Stimulated activated CD4-positive, alpha-beta T cell treated with anti-CD3 and anti-CD28 coated beads, Interleukin-12 subunit alpha, Interleukin-12 subunit beta, amount 100 ng/mL, for 24 hours (primary cell): ENCODE data around the gene ANP32A.

Experiments used
- DNase-seq, 2 experiments: peaks; one replicate each; pipeline ENCODE4 v3.0.0-alpha.2; 2020; ENCODE audit warnings: low read depth in 2 of 2

The ANP32A gene

GRCh38 chr15:68797599-68798345 is 22.9 kb downstream of the ANP32A start:
- no peak for DNase-seq

DNA sequence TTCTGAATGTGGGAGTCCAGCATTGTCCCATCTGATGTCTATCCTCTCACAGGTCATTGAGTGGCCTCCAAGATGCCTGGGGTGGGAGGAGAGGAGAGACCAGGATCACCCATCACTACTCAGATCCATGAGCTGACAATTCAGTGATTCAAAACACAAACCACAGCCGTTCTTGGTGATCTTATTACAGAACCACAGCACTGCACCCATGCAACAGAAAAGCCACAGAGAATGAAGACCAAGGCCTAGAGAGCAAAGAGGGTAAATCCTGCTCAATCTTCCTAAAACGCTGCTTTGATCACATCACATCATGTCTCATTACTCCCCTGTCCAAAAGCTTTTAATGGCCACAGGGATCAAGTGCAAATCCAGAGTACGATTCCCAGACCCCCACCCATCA is 23.5 kb downstream of the ANP32A start:
- peak in 1 of 2 experiments; percentile 11 for DNase-seq

- no peak for DNase-seq
Observed at GRCh38 chr15:68796576-68796975, 24.1 kb downstream of the ANP32A start.

GRCh38 chr15:68795298-68795848 is 25.3 kb downstream of the ANP32A start:
- DNase-seq = peak; percentile 42 to 62

GRCh38 chr15:68794863-68795262 is 25.8 kb downstream of the ANP32A start:
- DNase-seq = no peak

GRCh38 chr15:68794307-68794706 is 26.4 kb downstream of the ANP32A start:
- DNase-seq = no peak

DNA sequence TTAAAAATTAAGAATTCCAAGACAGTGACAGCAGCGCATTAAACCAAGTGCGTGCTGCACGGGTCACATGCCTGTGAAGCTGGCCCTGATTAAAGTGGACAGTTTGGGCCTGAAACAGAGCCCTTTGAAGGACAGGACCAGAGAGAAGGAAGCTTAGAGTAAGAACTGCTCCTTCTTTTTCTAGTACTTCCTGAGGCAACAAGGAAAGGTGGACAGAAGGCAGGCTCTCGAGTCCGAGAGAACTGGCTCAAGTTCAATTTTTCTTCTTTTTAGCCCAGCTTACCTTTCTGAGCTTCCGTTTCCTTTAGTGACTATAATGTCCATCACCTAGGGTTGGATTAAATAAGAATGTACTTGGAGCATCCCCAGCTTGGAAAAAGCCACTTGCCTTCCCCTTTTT is 26.9 kb downstream of the ANP32A start:
- no peak for DNase-seq

DNA sequence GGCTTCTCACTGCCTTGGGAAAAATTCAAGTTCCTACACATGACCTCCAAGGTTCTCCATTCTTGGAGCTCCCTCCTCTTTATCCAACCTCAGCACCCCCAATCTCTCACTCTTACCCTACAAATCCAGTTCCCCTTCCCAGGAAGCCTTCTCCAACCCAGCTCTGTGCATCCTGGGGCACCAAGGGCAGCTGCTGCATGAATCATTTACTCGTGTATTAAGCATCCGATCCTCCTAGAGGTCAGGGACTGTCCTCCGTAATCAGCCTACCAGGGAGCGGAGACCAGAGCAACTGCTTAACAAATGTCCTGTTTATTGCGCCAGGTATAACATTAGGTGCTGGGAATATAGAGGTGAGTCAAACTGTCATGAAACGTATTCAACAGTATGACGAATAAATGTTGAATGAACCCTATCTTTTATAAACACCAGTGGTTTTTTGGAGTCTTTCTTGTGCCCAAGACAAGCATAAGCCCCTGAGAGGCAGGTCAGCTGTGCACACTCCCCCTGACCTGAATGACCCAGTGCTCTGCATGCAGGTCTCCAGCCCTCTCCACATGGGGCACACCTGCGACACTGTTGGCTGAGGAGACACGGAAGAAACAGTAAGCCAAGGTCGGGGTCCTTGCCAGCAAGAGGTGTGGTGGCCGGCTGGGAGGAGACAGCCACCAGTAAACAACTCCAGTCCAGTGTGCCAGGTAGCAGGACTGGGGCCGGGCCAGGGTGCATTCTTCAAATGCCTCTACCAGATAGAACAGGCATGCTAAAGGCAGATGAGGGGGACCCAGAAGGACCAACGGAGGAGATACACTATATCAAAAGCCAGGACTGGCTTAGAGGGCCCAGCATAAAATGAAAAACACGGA is 27.6 kb downstream of the ANP32A start:
- DNase-seq = no peak

- peak; percentile 17 to 36 for DNase-seq
Observed at GRCh38 chr15:68791431-68792283, 29.0 kb downstream of the ANP32A start.

GRCh38 chr15:68790910-68791309 is 29.8 kb downstream of the ANP32A start:
- no peak for DNase-seq

GRCh38 chr15:68790242-68790575 is 30.5 kb downstream of the ANP32A start:
- no peak for DNase-seq

- no peak for DNase-seq
Observed at GRCh38 chr15:68789534-68790241, 31.0 kb downstream of the ANP32A start.

DNA sequence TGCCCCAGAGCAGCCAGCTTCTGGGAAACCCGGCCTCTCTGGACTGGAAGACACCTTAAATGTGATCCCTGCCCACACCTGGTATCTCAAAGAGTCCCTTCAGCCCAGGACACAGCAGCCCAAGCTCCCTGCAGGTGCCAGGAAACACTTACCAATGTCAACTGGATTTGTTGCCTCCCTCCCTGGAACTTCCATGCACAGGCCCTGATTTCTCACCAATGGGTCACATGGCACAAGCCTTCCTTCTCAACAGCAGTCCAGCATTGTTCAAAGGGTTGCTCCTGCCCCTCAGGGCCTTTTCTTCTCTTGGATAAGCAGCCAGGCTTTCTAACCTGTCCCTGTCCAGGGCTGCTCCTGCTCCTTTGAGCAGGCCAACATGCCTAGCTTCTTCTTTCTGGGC is 31.6 kb downstream of the ANP32A start:
- no peak for DNase-seq

GRCh38 chr15:68788264-68788624 is 32.5 kb downstream of the ANP32A start:
- DNase-seq = no peak

DNA sequence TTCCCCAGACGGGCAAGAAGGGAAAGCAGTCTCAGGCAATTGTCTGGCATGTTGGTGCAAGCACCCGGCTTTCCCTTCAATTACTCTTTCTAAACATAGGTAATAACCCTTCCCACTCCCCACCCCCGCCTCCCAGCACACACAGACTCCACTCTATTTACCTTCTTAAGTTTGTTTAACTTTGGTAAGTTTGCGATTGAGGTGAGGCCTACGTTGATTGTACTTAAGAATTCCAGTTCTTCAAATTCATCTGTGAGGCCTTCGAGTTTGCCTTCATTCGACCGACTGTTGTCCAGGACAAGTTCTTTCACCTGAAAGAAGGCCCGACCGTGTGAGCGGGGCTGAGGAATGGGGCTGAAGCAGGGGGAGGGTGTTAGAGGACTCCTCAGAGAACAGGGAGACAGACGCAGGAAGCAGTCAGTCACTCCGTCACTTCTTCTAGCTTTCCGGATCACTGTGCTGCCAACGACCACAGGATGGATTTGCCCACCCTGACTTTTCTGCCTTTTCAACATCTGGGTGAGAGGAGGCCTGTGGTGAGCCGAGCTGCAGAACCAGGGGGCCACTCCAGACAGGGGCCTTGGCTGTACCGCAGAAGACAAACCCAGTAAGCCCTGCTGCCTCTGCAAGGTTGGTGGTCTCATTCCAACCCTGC is 33.0 kb downstream of the ANP32A start:
- no peak for DNase-seq

- DNase-seq = no peak
Observed at GRCh38 chr15:68786753-68787152, 33.9 kb downstream of the ANP32A start.

DNA sequence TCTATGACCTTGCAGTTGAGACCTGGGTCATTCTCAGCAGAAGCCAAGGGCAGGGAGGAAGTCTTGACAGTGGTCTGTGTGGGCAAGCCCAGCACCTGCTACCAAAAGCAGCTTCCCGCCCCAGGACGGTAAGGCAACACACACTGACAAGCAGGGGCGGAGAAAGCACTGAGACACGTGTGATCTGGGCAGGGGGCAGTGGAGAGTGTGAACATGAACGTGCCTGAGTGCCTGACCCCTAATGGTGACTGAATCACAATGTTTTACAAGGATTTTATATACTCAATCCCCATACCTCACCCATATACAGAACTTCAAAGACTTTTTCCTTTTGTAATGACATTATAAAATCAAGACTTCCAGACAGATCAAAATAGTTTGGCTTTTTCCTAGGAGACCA is 35.2 kb downstream of the ANP32A start:
- no peak for DNase-seq

GRCh38 chr15:68784206-68784605 is 36.5 kb downstream of the ANP32A start:
- DNase-seq = no peak

- peak in 1 of 2 experiments; percentile 34 for DNase-seq
Observed at GRCh38 chr15:68783226-68784058, 37.3 kb downstream of the ANP32A start.

- no peak for DNase-seq
Observed at GRCh38 chr15:68782589-68783161, 38.0 kb downstream of the ANP32A start.
